NCI-H2171 treated with DMSO at 0.1 percent for 48 hours (cell line): ENCODE measurements around the gene TBX4.
"Not testable (repeated sequence)": the region's sequence is repeated elsewhere in the genome, so short reads cannot be mapped to it uniquely, and the experiment has no call there.

Experiments
- DNase-seq: peaks from one replicate; lab custom pipeline; 2025; lab: John Stamatoyannopoulos, UW

TBX4 gene

DNA sequence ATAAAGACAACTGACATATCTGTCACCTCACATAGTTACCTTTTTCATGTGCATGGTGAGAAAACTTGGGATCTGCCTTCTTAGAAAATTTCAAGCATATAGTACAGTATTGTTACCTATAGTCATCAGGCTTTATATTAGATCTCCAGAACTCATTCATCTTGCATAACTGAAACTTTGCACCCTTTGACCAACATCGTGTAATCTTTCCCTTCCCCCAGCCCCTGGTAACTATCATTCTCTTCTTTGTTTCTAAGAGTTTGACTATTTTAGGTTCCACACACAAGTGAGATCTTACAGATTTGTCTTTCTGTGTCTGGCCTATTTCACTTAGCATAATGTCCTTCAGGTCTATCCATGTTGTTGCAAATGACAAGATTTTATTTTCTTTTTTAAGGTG, 22.9 kb upstream of the TBX4 start:
- DNase-seq = no peak

DNA sequence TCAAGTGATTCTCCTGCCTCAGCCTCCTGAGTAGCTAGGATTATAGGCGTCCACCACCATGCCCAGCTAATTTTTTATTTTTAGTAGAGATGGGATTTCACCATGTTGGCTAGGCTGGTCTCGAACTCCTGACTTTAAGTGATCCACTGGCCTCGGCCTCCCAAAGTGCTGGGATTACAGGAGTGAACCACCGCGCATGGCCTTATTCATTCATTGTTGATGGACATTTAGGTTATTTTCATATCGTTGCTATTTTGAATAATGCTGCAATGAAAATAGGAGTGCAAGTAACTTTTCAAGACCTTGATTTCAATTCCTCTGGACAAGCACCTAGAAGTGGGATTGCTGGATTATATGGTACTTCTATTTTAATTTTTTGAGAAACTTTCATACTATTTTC, 22.4 kb upstream of the TBX4 start:
- DNase-seq = not testable (repeated sequence)

DNA sequence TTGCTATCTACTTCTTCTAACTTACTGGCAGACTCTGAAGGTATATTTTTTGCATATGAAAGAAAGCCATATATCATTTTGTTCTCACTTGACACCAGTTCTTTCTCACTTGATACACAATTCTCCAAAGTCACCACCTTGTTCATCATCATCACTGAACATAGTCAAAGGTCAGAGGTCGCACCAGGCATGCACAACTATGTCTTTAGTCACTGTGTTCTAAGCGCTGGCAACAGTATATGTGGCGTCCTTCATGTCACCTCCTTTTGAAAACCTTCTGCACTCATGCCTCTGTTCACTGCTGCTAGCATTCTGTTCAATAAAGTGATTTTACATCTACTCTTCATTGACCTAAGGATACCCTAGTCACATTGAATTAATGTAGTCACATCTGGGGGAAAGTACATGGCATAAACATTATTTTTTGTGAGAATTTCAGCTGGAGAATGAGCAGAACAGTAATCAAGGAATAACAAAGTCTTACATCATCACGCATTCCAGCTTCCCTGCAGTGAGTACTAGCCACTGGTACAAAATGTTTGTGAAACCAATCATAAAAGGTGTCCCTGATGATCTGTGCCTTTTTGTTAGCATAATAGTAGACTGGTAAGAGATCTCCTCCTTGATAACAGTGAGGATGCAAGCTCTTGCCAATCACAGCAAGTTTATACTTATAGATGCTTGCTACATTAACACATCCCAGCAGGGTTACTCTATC, 20.5 kb upstream of the TBX4 start:
- DNase-seq = no peak

DNA sequence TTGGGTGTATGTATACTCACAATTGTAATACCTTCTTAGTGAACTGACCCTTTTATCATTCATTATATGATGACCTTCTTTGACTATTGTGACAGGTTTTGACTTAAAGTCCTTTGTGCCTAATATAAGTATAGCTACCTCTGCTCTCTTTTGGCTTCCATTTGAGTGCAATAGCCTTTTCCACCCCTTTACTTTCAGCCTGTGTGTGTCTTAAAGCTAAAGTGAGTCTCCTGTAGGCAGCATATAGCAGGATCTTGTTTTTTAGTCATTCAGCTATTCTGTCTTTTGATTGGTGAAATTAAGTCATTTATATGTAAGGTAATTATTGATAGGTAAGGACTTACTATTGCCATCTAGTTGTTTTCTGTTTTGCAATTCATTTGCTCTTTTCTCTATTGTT, 15.9 kb upstream of the TBX4 start:
- no peak for DNase-seq

DNA sequence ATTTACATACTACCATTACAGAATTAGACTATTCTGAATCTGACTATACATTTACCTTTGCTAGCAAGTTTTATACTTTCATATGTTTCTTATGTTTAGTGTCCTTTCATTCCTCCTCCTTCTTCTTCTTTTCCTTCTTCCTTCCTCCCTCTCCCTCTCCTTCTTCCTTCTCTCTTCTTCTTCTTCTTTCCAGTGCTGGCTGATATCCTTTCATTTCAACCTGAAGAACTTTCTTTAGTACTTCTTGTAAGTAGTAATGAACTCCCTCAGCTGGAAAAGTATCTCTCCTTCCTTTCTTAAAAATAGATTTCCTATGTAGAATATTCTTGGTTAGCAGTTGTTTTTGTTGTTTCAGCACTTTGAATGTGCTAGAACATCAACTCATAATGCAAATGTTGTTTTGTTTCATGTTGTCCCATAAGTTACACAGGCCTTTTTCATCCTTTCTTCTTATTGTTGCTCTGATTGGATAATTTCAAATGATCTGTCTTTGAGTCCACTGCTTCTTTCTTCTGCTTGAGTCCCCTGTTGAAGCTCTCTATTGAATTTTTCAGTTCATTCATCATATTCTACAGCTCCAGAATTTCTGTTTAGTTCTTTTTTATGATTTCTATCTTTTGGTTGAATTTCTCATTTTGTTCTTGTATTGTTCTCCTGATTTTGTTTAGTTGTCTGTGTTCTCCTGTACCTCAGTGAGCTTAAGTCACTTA, 15.1 kb upstream of the TBX4 start:
- DNase-seq = no peak

DNA sequence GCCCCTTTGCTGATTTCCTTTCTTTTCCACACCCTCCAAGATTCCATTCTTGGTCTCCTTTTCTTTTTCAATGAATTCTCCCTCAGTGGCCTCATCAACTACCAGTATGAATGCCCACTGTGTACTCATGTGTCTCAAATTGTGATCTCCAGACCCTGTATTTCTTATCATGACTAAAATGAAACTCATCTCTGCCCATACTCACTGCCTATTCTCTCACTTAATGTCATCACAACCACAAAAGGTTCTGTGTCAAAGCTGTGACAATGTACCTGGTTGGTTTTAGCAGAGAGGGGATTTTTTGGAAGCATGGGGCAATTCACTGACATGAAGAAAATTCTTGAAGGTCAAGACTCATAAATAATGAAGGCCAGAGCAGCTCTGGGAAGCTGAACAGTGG, 11.5 kb upstream of the TBX4 start:
- DNase-seq = no peak

DNA sequence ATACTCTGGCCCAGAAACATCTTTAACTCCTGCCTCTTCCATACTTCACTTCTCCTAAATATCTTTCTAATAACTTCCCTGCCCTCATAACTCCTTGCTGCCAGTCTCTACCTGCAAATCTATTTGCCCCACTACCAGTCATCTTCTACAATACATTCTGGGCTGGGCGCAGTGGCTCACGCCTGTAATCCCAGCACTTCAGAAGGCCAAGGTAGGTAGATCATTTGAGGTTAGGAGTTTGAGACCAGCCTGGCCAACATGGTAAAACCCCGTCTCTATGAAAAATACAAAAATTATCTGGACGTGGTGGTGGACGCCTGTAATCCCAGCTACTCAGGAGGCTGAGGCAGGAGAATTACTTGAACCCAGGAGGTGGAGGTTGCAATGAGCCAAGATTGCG, 10.7 kb upstream of the TBX4 start:
- not testable (repeated sequence) for DNase-seq

DNA sequence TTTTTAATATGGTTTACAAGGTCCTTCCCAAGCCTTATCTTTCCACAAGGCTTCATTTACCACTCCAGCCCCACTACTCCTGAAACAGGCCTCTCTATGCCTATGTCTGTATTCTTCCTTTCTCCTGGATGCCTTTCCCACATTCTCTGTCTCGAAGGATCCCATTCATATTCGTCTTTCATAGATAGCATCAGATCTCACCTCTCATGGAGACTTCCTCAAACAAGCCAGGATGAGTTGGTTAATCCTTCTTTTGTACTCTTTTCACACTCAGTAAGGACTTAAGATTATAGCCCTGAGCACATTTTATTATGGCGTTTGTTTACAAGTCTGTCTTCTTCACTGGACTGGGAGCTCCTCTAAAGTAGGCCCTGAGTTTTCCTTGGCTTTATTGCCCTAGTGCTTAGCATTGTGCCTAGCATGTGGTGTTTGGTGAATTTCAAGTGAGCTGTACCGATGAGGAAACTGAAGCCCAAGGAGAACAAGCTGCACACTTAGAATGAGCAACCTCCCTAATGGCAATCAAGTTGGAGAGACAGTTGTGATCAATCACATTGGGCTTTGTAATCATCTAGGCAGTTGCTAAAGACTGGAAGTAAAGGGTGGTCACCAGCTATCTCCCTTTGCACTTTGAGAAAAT, 10.0 kb upstream of the TBX4 start:
- DNase-seq = no peak

DNA sequence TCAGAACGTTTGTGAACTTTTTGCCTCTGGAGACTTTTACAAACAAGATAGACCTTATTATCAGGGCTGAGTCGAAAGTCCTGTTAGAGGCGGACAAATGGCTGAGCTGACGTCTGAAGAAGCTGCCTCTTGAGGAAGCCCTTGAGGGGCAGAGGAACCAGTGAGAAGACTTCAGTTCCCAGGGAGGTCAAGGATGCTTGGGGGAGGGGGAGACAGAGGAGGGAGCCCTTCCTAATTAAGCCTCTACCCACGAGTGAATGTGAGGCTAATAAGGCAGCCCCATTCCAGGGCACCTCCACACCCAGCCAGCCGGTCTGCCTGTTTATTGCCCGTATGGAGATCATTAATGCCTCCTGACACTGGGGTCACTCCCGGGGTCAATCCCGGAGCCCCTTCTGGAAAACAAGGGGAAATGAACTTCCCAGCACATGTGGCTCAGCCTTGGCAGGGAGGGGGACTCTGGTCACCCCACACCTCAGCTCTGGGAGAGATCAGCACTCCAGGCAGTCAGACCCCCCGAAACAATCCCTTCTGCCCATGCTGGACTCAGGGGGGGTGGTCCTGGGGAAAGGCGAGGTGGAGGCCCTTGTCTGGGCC, 9.2 kb upstream of the TBX4 start:
- DNase-seq = no peak

DNA sequence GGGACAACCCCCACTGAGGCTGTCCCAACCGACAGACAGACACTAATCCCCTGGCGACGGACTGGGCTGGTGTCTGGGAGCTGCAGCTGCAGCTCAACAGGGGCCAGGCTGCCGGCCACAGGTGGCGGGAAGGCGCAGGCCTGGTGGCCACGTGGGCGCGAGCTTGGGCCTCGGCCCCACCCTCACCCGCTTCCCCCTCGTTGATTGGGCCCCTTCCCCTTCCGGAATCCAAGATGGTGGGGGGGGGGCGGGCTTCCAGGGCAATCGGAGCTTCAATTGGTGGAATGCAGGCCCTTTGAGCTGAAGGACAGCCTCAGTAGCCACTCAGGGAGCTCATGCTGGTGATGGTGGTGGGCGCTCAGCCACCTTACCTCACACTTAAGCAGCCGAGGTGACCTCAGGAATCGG, 8.7 kb upstream of the TBX4 start:
- no peak for DNase-seq

DNA sequence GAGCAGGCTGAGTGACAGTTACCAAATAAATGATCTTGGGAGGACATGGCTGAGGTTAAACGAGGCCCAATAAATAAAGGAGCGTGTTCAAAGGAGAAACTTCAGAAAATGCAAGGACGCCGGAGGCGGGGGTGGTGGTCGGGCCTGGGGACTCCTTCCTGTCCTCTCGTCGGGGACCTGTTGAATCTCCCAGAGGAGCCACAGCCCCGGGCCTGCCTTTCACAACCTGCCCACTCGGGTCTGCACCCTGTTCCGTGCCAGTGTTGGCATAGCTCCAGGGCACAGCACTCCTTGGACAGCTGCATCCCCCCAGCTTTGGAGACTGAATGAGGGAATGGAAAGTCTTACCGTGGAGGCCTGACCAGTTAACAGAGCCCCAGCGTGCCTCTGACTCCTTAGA, 8.1 kb upstream of the TBX4 start:
- DNase-seq = no peak

DNA sequence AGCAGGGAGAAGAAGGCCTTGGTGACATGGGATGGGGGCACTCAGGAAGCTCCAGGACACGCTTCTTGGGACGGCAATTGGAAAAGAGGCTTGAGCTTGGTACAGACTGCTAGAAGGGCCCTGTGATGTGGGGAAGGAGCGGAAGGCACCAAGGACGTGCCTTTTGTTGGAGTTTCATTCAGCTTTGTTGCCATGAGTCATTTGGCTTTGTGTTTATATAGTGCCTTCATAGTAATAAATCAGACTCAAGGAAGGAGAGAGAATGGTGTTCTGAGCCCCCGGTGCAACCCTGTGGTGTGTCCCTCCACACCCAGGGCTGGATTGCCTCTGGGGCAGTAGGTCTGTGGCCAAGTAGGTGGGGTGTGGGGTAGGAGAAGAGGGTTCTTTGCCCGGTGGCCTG, 7.4 kb upstream of the TBX4 start:
- DNase-seq = no peak

DNA sequence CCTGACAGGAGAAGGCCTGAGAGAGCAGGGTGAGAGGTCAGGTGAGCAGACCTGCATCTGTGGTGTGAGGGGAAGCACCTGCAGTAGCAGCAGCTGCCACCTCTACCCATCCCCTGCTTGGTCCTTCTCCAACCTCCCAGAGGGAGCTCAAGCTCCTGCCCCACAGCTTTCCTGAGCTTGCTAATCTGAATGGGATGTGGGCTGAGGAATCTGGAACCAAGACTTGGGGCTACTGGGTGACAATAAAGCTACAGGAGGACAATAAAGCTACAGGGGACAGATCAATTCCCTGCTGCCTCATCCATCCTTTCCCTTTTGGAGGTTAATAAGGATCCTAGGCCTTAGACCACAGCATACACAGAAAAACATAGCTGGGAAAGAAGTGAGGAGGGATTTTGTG, 4.9 kb upstream of the TBX4 start:
- DNase-seq = no peak

DNA sequence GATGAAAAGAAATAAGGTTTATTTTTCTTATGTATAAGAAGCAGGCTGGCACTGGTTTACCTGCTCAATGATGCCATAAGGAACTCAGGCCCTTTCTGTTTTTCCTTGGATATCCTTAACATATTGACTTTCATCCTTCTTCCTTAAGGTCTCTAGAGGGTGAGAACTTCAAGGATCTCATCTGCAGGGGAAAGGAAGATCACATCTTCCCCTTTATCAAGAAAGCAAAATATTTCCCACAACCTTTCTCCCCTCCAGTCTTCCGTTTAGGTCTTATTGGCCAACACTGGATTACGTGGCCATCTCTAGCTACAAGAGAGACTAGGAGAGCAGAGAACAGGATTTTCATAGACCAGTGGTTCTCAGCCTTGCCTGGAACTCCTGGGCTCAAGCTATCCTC, 4.2 kb upstream of the TBX4 start:
- DNase-seq = no peak

DNA sequence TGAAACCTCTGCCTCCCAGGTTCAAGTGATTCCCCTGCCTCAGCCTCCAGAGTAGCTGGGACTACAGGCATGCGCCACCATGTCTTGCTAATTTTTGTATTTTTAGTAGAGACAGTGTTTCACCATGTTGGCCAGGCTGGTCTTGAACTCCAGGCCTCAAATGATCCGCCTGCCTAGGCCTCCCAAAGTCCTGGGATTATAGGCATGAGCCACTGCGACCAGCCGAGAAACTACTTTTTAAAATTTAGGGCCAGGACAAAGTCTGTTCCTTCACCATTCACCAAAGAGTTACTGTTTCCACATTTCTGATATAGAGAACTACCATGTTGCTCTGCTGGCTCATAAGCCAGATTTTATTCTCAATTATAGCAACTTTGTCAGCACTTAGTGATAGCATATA, 3.1 kb upstream of the TBX4 start:
- not testable (repeated sequence) for DNase-seq

DNA sequence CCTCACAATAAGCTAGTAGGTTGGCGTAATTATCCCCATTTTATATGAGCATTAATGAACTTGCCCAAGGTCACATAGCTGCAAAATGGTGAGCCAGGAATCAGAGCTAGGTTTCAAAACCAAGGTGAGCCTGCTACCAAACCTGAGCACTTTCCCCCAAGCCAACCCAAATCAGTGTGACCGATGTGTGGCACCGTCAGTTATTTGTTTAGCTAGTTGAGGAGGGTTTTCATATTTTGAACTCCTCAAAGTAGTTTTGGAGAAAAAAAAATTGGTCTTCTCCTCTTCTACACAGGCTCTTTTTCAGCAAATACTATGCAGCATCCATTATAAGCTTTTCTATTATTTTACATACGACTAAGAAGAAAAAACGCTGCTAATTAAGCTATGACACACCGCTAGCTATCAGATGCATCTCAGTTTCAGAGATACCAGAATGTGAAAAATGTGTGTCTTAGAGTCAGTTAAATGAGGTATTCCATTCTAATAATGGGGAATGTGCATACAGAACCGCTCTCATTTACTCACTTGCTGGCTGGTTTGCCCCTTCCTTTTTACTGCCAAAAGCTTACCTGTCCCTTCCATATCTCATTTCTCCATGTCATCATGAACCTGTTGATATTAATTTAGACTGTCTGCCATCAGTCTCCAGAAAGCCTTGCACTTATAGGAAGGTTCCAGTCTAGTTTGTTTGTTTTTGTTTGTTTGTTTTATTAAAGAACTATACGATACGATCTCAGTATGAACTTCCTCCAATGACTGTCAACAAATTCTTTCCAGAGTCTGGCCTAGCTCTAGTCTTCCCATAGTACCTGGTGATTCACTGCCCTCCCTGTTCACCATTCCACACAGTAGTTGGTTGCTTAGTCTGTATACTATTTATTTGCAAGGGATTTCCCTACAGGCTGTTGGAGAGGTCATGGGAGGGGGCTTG, 2.2 kb upstream of the TBX4 start:
- no peak for DNase-seq

DNA sequence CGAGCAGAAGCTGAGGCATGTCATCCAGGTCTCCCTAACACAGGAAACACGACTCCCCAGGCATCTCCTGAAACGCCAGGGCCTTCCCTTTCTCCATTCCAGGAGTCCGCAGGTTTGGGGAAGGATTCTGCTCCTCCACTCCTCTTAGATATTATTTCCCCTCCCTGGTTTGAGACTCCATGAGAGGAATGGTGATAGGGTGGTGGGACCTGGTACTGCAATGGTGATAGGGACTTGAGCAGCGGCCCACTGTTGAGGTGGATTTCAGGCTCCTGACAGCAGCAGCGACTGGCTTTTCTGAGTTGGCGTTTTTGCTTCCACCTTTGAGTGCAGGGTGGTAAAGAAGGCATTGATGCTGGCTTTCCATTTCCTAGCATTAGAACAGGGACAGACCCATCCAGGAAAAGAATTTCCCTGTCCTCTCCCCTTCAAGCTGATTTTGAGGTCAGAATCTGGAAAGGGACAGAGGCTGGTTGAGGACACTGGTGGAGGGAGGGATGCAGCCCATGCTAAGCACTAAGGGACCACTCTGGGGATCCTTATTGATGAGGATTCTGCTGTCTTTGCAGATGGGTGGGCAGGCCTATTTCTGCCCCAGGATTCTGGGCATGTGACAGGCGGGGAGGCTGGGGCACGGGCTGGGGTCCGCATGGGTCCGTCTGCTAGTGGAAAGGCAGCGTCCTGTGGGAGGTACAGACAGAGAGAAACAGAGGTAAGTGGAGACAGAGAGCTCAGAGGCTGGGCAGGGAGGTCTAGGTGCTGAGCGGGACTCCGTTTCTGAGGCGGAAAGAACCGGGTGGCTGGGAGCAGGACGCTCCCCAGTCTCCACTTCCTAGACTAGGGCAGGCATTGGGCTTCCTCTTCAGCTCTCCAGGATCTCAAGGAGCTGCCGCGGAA, 1.3 kb upstream of the TBX4 start:
- DNase-seq = no peak

DNA sequence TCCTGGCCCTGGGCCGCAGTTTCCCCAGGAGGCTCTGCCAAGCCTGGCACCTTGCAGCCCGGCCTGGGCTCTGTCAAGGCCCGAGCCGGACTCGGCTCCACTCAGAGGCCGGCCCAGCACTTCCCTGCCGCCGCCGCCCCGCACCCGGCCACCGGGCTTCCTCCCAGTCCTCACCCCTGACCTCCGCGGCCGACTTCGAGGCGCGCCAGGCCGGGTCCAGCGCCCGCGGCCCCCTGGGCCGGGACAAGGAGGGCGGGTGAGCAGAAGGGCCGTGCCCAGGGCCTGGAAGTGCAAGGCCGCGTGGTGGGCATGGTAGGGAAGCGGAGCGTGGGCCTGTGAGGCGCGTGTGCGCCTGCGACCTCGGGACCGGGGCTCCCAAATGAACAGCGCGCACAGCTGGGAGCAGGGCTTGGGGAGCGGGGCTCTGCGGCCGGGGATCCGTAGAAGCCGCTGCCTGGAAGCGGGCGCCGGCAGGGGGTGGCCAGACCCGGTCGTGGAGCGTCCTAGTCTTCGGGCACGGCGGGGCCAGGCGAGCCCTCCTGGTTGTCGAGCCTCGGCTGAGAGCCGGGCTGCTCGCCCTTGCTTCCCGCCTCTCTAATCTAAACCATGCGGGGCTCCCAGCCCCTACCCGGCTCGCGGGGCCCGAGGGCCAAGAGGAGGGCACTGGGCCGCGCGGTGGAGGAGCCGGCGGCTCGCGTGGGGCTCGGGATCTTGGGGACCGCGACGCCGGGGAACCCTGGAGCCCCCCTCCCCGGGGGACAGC, 503 bp upstream of the TBX4 start:
- no peak for DNase-seq

DNA sequence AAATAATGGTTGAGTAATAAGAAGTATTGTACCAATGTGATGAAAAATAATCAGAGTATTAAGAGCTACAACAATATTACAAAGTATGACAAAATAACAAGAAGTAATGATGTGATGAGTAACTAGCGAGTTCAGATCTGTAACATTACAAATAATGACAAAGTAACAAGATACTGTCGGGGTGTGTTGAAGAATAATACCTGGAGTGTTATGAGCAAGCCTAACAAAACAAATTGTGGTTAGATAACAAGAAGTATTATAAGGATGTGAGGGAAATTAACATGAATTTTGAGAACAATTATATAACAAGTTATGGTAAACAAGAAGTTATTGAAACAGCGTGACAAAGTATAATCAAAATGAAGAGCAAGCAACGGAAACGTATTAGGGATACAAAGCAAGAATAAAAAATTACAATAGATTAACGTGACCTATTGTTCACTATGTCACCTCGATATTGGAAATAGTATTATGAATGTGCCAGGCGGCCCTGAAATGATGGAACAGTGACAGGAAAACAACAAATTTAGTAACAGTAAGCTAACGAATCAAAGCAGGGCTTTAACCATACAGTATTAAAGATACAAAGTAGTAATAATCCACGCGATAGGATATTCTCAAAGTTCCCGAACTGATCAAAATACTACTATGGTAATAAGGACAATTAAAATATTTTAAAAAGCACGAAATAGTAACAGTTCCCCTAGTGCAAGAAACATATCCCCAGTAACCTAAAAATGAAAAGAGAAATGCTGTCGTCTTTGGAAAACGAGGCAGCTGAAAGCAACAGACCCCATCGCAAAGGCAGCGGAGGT, 1.6 kb downstream of the TBX4 start:
- no peak for DNase-seq
